Thymus (tissue), 11 donors: ENCODE results near the gene POLD3. TPM values are rescaled to one million over a fixed set of nuclear protein-coding genes. Genes with fewer than 3 reads are reported as not detected.

Source experiments
- DNase-seq, 9 donors: peaks; one replicate each; pipeline ENCODE4 v3.0.0-alpha.2; 2013; ENCODE audit warnings: low spot score in 9 of 9, low read depth in 6 of 9, missing footprints in 1 of 9
- H3K27ac ChIP-seq, 2 donors: one replicate each; pipeline ENCODE4 v1.5.1; 2013; ENCODE audit warnings: control low read depth in 1 of 2, low read depth in 1 of 2, low read length in 1 of 2, mild to moderate bottlenecking in 1 of 2, moderate library complexity in 1 of 2
- H3K27me3 ChIP-seq, 2 donors: one replicate each; pipeline ENCODE4 v1.5.1; 2013; ENCODE audit warnings: low read length in 1 of 2; ENCODE audit not compliant: control insufficient read depth in 2 of 2, insufficient read depth in 1 of 2
- H3K36me3 ChIP-seq, 2 donors: one replicate each; pipeline ENCODE4 v1.5.1; 2013; ENCODE audit warnings: low read length in 1 of 2, mild to moderate bottlenecking in 1 of 2, moderate library complexity in 1 of 2; ENCODE audit not compliant: control insufficient read depth in 2 of 2, insufficient read depth in 2 of 2
- H3K4me1 ChIP-seq, 2 donors: one replicate each; pipeline ENCODE4 v1.5.1; 2013; ENCODE audit warnings: low read length in 2 of 2; ENCODE audit not compliant: control insufficient read depth in 2 of 2, insufficient read depth in 2 of 2
- H3K4me3 ChIP-seq, 2 donors: one replicate each; pipeline ENCODE4 v1.5.1; 2013; ENCODE audit warnings: low read length in 2 of 2, control low read depth in 1 of 2, mild to moderate bottlenecking in 1 of 2
- H3K9me3 ChIP-seq, 2 donors: one replicate each; pipeline ENCODE4 v1.5.1; 2013; ENCODE audit warnings: low read length in 1 of 2, mild to moderate bottlenecking in 1 of 2; ENCODE audit not compliant: control insufficient read depth in 2 of 2, insufficient read depth in 1 of 2
- WGBS: extraction: QIAGEN DNeasy Blood & Tissue Kit; methylation state at CpG from one replicate; pipeline ENCODE4 v1.1.7; 2013; 5-methylcytosine and 5-hydroxymethylcytosine counted together
- polyA plus RNA-seq: library from polyadenylated mRNA; stranded (reverse); fragments of 200-250 nt; gene quantifications from one replicate; pipeline ENCODE4 v1.2.3, GENCODE V29; 2013
- total RNA-seq: library from RNA; stranded (reverse); fragments of 120-200 nt; gene quantifications from one replicate; pipeline ENCODE4 v1.2.4, GENCODE V29; 2013
- donor health status: healthy.

POLD3 gene
- total and polyA plus RNA-seq, 2 donors: 7.5 to 12.3 TPM

GRCh38 chr11:74680703-74681531 lies 88.5 kb downstream of the POLD3 start:
- no peak overlapping the region for H3K4me3 ChIP-seq
- 95% methylated on average over 18 of the region's 18 CpGs for WGBS
- no peaks in the 10 kb centered on the region for H3K4me1 ChIP-seq
- H3K9me3 ChIP-seq: no peaks in the 10 kb centered on the region
- DNase-seq: no peak
- no peaks in the 10 kb centered on the region for H3K36me3 ChIP-seq
- peaks cover 18 to 37% of the 10 kb centered on the region in 2 donors for H3K27me3 ChIP-seq
- H3K27ac ChIP-seq: no peak overlapping the region

GRCh38 chr11:74681686-74682651 lies 89.6 kb downstream of the POLD3 start:
- no peaks in the 10 kb centered on the region for H3K36me3 ChIP-seq
- 96% methylated on average over 12 of the region's 12 CpGs for WGBS
- no peaks in the 10 kb centered on the region for H3K9me3 ChIP-seq
- H3K4me1 ChIP-seq: no peaks in the 10 kb centered on the region
- H3K4me3 ChIP-seq: no peak overlapping the region
- H3K27ac ChIP-seq: no peak overlapping the region
- peaks cover 18 to 37% of the 10 kb centered on the region in 2 donors for H3K27me3 ChIP-seq
- DNase-seq: no peak

DNA sequence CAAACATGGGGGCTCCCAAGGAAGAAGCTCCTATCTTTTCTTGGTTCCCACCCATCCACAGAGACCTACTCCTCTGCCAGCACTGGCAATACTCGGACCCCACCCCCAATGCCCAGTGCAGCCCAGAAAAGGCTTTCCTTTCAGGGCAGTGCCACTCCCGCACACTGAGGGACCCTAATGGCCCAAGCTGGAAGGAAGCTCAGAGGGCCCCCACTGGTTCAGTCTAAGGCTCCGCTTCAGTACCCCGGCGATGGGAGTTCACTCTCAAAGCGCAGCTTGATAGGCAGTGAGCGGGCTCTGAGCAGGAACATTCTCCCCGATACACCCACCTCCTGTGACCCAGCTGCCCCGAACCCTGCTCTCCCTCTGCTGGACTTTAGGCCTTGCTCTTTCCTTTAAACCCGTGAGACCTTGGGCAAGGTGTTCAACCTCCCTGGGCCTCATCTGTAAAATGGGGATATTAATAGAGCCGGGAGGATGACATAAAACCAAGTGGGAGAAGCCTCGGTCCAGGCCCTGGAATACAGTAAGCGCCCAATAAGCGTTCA lies 90.4 kb downstream of the POLD3 start:
- DNase-seq: no peak
- Histone ChIP-seq H3K4me1 (no peaks in the 10 kb centered on the region), H3K36me3 (no peaks in the 10 kb centered on the region), H3K4me3 (no peak overlapping the region), H3K9me3 (no peaks in the 10 kb centered on the region), H3K27ac (no peak overlapping the region), H3K27me3 (peaks cover 18 to 39% of the 10 kb centered on the region in 2 donors)
- WGBS: 94% methylated on average over 14 of the region's 14 CpGs

DNA sequence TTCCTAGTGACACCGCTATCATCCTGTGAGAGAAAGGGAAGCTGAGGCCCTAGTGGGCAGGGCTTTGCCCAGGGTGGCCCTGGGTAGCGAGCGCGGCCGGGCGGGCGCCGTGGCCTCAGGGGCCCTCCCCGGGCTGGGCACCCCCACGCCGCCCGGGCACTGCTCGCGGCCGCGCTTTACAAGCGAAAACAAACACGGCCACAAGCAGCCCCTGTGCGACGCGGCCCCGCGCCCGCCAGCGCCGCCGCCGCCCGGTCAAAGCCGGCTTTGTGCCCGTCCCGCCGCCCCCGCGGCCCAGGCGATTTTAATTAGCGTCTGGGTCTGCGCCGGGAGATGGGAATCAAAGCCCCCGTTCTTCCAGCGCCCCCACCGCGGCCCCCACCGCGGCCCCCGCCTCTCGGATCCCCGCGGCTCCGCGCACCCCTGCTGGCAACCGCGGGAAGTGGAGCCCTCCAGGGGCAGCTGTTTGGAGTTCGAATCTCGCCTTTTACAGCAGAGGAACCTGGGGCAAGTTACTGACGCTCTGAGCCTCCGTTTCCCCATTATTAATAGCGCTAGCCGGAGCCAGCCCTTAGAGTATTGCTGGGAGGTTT lies 91.0 kb downstream of the POLD3 start:
- Histone ChIP-seq H3K9me3 (no peaks in the 10 kb centered on the region), H3K27ac (no peak overlapping the region)
- no peak for DNase-seq

DNA sequence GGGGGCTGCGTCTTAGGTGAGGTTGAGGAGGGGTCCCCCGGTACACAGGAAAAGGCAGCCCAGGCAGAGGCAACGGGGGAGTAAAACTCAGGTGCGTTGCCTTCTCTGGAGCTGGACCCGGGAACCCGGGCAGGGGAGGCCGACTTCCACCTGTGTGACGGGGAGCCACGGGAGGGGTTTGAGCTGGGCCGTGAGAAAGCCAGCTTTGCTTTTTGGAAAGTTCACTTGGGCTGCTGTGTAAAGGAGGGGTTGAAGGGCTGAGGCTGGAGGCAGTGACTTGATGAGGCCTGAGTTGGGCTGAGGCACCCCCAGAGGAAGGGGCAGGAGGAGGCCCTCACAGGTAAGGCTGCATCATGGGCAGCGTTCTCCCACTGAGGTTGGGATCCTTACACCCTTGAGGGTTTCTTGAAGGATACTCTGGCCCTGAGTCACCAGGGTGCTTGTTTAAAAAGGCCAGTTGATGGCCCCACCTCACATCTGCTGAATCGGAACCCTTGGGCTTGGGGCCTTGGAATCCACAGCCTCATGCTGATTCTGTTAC lies 91.6 kb downstream of the POLD3 start:
- H3K36me3 ChIP-seq: no peaks in the 10 kb centered on the region
- no peak overlapping the region for H3K27ac ChIP-seq
- no peak overlapping the region for H3K4me3 ChIP-seq
- peaks cover 18 to 41% of the 10 kb centered on the region in 2 donors for H3K27me3 ChIP-seq
- H3K4me1 ChIP-seq: no peaks in the 10 kb centered on the region
- no peak for DNase-seq
- H3K9me3 ChIP-seq: no peaks in the 10 kb centered on the region
- whole genome bisulfite sequencing: 75% methylated on average over 12 of the region's 12 CpGs

More for the DNA sequence above, 91.0 kb downstream of the POLD3 start:
- Histone ChIP-seq H3K4me3 (peak overlapping the region in 1 of 2 donors; percentile 17), H3K27me3 (peaks cover 18 to 41% of the 10 kb centered on the region in 2 donors), H3K36me3 (no peaks in the 10 kb centered on the region), H3K4me1 (no peaks in the 10 kb centered on the region)
- WGBS: 9% methylated on average over 59 of the region's 59 CpGs

DNA sequence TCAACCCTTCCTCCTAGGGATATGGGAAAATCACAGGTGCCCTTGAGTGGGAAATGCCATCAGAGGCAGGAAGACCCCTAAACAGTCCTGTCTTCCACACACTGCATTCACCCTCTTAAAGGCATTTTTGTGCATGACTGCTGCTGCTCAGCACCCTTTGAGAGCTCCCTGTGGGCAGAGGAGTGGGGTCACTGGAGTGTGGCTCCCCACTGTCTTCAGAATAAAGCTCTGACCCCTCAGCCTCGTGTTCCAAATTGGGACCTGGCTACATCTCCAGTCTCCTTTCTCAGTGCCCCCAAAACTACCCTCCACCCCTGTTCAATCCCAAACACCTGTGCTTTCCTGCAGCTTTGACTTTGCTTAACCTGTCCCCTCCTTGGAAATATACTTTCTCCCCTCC lies 92.3 kb downstream of the POLD3 start:
- Histone ChIP-seq H3K36me3 (no peaks in the 10 kb centered on the region), H3K27ac (no peak overlapping the region), H3K4me1 (no peaks in the 10 kb centered on the region), H3K4me3 (no peak overlapping the region), H3K27me3 (peaks cover 18 to 41% of the 10 kb centered on the region in 2 donors), H3K9me3 (no peaks in the 10 kb centered on the region)
- DNase-seq: no peak
- WGBS: 94% methylated on average over 1 of the region's 1 CpG

DNA sequence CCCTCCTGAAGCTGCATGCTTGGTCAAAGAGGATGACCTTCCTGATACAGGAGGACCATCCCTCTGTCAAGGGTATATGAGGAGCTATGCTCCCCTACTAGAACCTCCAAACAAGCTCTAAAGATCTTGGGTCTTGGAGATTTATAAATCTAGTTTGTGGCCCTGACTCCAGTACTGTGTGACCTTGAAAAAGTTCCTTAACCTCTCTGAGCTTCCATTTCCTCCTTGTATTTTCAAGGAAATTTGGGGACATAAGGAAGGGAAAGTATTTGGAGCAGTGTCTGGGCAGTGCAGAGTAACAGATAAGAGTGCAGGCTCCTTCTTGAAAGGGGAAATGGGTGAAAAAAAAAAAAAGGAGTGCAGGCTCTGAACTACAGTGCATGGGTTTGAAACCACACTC lies 93.0 kb downstream of the POLD3 start:
- no peak for DNase-seq
- Histone ChIP-seq H3K9me3 (no peaks in the 10 kb centered on the region), H3K4me1 (no peaks in the 10 kb centered on the region), H3K4me3 (no peak overlapping the region), H3K27ac (no peak overlapping the region), H3K27me3 (peaks cover 18 to 41% of the 10 kb centered on the region in 2 donors), H3K36me3 (no peaks in the 10 kb centered on the region)

- H3K27me3 ChIP-seq: peaks cover 18 to 39% of the 10 kb centered on the region in 2 donors
- peak in 1 of 9 donors; percentile 22 for DNase-seq
- no peaks in the 10 kb centered on the region for H3K36me3 ChIP-seq
- no peak overlapping the region for H3K4me3 ChIP-seq
- H3K9me3 ChIP-seq: no peaks in the 10 kb centered on the region
- no peak overlapping the region for H3K27ac ChIP-seq
- no peaks in the 10 kb centered on the region for H3K4me1 ChIP-seq
- 94% methylated on average over 3 of the region's 3 CpGs for WGBS
Measured at GRCh38 chr11:74685905-74686304, 93.5 kb downstream of the POLD3 start.
